Measurements from ENCODE around the gene PLPPR5. TPM values are rescaled to one million over a fixed set of nuclear protein-coding genes. Genes with fewer than 3 reads are reported as not detected.

PLPPR5 gene
- total RNA-seq, 4 donors from 2014 or later = 0.14 to 0.16 TPM; not detected in 2

DNA sequence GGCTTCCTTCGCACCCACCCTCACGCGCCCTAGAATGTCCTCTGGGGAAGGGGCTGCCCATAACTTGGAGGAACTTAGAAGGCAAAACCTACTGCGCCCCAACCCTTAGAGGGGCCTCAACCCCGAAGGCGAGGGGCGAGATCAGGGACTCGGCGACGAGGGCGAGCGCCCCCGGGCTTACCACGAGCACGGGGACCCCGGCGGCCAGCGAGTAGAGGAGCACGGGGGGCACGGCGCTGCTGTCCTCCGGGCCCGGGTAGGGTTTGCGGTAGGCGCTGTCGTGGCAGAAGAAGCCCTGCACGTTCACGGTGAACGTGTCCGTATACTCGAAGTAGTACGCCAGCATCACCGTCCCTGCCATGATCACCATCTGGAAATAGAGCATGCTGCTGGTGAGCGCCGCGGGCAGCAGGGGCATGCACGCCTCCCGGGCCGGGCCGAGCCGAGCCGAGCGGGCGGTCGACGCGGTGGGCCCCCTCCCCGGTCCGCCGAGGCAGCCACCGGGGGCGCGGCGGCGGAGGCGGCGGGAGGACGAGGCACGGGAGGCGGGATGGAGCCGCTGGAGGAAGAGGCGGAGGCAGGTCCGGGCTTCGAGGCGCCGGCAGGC is 304 bp downstream of the PLPPR5 start:
- Histone ChIP-seq H3K4me3 (peak overlapping the region in 3 of 4 donors; percentile 8 to 34 (median 30)), H3K27me3 (peaks cover 66% of the 10 kb centered on the region), H3K4me1 (peaks cover 0 to 10% (median 3%) of the 10 kb centered on the region in 4 donors), H3K9me3 (no peaks in the 10 kb centered on the region), H3K36me3 (no peaks in the 10 kb centered on the region), H3K27ac (no peak overlapping the region)
- intact Hi-C loops (cut with DNase I; ENCODE audit: low total_unique reads) = no loop called here
- in situ Hi-C loops (cut with MboI; ENCODE audit: low pct_ligation_motif_present in 1 of 4, low pct_unique_long_range_greater_than_20kb in 1 of 4, low sequenced_read_pairs in 3 of 4) = no loop called here
- DNase-seq = no peak
- TF ChIP-seq POLR2A (IDR thresholded peaks at IDR 0.05) (no peak), POLR2AphosphoS5 (IDR thresholded peaks at IDR 0.05) (no peak), EP300 (IDR thresholded peaks at IDR 0.05; ENCODE audit: low read depth) (no peak)
- TF ChIP-seq, protein P1, sequence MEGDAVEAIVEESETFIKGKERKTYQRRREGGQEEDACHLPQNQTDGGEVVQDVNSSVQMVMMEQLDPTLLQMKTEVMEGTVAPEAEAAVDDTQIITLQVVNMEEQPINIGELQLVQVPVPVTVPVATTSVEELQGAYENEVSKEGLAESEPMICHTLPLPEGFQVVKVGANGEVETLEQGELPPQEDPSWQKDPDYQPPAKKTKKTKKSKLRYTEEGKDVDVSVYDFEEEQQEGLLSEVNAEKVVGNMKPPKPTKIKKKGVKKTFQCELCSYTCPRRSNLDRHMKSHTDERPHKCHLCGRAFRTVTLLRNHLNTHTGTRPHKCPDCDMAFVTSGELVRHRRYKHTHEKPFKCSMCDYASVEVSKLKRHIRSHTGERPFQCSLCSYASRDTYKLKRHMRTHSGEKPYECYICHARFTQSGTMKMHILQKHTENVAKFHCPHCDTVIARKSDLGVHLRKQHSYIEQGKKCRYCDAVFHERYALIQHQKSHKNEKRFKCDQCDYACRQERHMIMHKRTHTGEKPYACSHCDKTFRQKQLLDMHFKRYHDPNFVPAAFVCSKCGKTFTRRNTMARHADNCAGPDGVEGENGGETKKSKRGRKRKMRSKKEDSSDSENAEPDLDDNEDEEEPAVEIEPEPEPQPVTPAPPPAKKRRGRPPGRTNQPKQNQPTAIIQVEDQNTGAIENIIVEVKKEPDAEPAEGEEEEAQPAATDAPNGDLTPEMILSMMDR (IDR thresholded peaks at IDR 0.05) = no peak
- WGBS, 2 donors (ENCODE audit: low coverage in 1 of 2) = 10% methylated on average over 35 of the region's 66 CpGs; no CpG with 5 or more reads in 1 of the 2 donors

DNA sequence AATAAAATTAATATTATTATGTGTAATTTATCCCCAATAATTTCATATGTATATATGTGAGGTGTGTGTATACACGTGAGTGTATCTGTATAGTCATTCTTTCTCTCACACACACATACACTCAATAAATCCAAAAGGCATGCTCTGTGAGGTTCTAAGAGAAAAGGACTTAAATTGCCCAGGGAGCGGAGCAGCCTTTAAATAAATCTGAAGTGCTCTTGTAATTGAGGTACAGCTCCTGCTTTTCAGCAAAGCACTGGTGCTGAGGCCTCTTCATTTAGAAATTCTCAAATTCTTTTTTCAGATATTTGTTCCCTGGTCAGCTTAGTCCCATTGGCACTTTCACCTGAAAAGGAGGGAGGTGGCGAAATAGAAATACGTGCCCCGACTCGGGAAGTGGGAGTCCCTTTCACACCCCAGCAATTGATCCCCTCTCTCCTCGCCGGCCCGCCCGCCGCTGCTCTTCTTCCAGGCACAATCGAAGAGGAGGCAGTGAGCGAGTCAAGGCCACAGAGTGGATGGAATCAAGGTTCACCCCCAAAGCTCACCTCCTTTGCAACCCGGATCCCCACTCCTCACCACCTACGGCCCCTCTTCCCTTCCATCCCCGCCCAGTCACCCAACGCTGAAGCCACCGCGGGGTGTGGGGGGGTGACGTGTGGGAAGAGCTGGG is 944 bp downstream of the PLPPR5 start:
- Histone ChIP-seq H3K27ac (no peak overlapping the region), H3K4me3 (peak overlapping the region in 1 of 4 donors; percentile 34), H3K36me3 (no peaks in the 10 kb centered on the region), H3K27me3 (peaks cover 66% of the 10 kb centered on the region), H3K9me3 (no peaks in the 10 kb centered on the region), H3K4me1 (peaks cover 0 to 10% (median 3%) of the 10 kb centered on the region in 4 donors)
- intact Hi-C loops (cut with DNase I; ENCODE audit: low total_unique reads) = no loop called here
- TF ChIP-seq EP300 (IDR thresholded peaks at IDR 0.05; ENCODE audit: low read depth) (no peak), POLR2A (IDR thresholded peaks at IDR 0.05) (no peak), POLR2AphosphoS5 (IDR thresholded peaks at IDR 0.05) (no peak)
- TF ChIP-seq, protein P1 (IDR thresholded peaks at IDR 0.05) = no peak
- WGBS, 2 donors (ENCODE audit: low coverage in 1 of 2) = 28 to 43% methylated on average over 8 to 20 of the region's 20 CpGs
- no peak for DNase-seq
- in situ Hi-C loops (cut with MboI; ENCODE audit: low pct_ligation_motif_present in 1 of 4, low pct_unique_long_range_greater_than_20kb in 1 of 4, low sequenced_read_pairs in 3 of 4) = no loop called here

DNA sequence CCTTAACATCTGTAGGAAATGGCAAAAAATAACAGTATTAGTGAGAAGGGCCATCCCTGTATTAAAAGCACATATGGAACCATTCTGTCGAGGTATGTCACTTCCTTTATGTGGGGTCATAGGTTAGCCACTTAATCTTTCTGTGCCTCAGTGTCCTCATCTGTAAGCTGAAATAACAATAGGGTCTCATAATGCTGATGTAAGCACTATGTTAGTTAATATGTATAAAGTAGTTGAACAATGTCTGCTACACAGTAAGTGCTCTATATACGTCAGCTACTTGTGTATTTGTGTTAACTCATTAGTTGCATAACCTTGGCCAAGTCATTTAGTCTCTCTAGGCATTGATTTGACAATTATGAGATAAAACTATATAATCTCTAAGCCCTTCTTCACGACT is 11.8 kb downstream of the PLPPR5 start:
- Histone ChIP-seq H3K4me1 (no peaks in the 10 kb centered on the region), H3K27ac (no peak overlapping the region), H3K27me3 (no peaks in the 10 kb centered on the region), H3K36me3 (no peaks in the 10 kb centered on the region), H3K4me3 (no peak overlapping the region), H3K9me3 (no peaks in the 10 kb centered on the region)
- intact Hi-C loops (cut with DNase I; ENCODE audit: low total_unique reads) (no loop called here), in situ Hi-C loops (cut with MboI; ENCODE audit: low pct_ligation_motif_present in 1 of 4, low pct_unique_long_range_greater_than_20kb in 1 of 4, low sequenced_read_pairs in 3 of 4) (no loop called here)
- TF ChIP-seq POLR2A (IDR thresholded peaks at IDR 0.05) = no peak
- TF ChIP-seq, protein P1 (IDR thresholded peaks at IDR 0.05) = no peak
- TF ChIP-seq POLR2AphosphoS5 (IDR thresholded peaks at IDR 0.05) = no peak
- TF ChIP-seq EP300 (IDR thresholded peaks at IDR 0.05; ENCODE audit: low read depth) = no peak
- no peak for DNase-seq
- WGBS, 2 donors (ENCODE audit: low coverage in 1 of 2) = 67 to 73% methylated on average over 3 of the region's 3 CpGs

DNA sequence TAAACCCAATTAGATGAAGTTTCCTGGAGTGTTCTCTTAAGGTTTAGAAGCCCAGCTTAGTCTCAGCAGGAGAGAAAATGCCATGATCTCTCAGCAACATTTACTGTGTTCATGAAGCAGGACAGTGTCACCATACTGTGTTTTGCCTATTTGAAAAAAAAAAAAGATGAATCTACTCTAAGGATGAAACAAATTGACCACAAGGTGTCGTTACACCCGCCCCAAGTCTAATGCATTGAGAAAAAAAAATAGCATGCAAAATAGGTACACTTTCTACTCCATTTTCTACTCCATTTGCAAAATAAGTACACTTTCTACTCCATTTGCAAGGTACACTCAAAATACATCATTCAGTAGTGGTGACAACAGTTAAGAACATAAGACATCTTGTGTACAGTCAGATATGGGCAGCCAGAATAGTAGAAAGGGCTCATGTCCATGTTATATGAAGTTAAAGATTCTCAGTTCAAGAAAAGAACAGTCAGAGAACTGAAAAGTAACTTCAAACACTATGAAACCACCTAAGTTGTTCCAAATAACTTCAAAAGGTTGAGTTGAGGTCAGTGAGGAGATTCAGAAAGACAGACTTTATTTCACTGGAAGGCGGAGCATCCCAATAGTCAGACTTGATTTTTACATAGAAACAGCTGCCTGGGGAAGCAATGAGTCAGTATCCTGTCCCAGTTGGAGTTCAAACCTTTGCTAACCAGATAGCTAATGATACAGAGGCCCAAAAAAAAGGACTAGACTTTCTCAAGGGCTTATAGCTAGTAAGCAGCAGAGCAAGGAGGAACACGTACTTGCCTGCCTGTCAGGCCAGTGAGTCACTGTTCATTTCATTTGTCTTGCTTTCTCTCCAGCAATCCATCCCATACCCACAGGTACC is 13.3 kb downstream of the PLPPR5 start:
- Histone ChIP-seq H3K36me3 (no peaks in the 10 kb centered on the region), H3K27me3 (no peaks in the 10 kb centered on the region), H3K4me1 (no peaks in the 10 kb centered on the region), H3K27ac (no peak overlapping the region), H3K4me3 (no peak overlapping the region), H3K9me3 (no peaks in the 10 kb centered on the region)
- no peak for DNase-seq
- intact Hi-C loops (cut with DNase I; ENCODE audit: low total_unique reads) (no loop called here), in situ Hi-C loops (cut with MboI; ENCODE audit: low pct_ligation_motif_present in 1 of 4, low pct_unique_long_range_greater_than_20kb in 1 of 4, low sequenced_read_pairs in 3 of 4) (no loop called here)
- WGBS, 2 donors (ENCODE audit: low coverage in 1 of 2) = 68 to 74% methylated on average over 4 of the region's 4 CpGs
- TF ChIP-seq EP300 (IDR thresholded peaks at IDR 0.05; ENCODE audit: low read depth) (no peak), POLR2A (IDR thresholded peaks at IDR 0.05) (no peak), POLR2AphosphoS5 (IDR thresholded peaks at IDR 0.05) (no peak)
- TF ChIP-seq, protein P1 (IDR thresholded peaks at IDR 0.05) = no peak

Data from transverse colon (tissue), 4 donors.